ENCODE measurements around the gene FNDC10. TPM values are rescaled to one million over a fixed set of nuclear protein-coding genes. Genes with fewer than 3 reads are reported as not detected.

Gene FNDC10
- total and polyA plus RNA-seq, 10 of the 15 experiments (the other 5 are each of a cell fraction or from before 2014, with no cell fraction given) = 0.05 to 1.3 (median 0.25) TPM; not detected in 4

- in situ Hi-C loops (cut with MboI) = no loop called here
- peak; percentile 74 for TF ChIP-seq TAF1 (IDR thresholded peaks at IDR 0.05; ENCODE audit: borderline replicate concordance, low read depth, low read length)
- no peak for TF ChIP-seq BCL3 (IDR thresholded peaks at IDR 0.05; ENCODE audit: borderline replicate concordance, insufficient read depth, low read depth, low read length, poor library complexity, severe bottlenecking)
- peak; percentile 100 for TF ChIP-seq CREM (IDR thresholded peaks at IDR 0.05; ENCODE audit: low read depth)
- TF ChIP-seq ZNF207 (IDR thresholded peaks at IDR 0.05; ENCODE audit: borderline replicate concordance) = no peak; the same call in 1 of the 2 replicates
- TF ChIP-seq PAX5 (IDR thresholded peaks at IDR 0.05; ENCODE audit: borderline replicate concordance, low read depth, low read length) = no peak
- no peak for TF ChIP-seq SUZ12 (IDR thresholded peaks at IDR 0.05; ENCODE audit: unreplicated experiment)
- no peak for TF ChIP-seq WRNIP1 (IDR thresholded peaks at IDR 0.05; ENCODE audit: borderline replicate concordance, low read depth, low read length)
- no peak for TF ChIP-seq RFX5 (IDR thresholded peaks at IDR 0.05; ENCODE audit: low read depth, low read length)
- TF ChIP-seq USF2 (IDR thresholded peaks at IDR 0.05; ENCODE audit: borderline replicate concordance, low read depth, low read length) = no peak
- TF ChIP-seq NR2C2 (IDR thresholded peaks at IDR 0.05; ENCODE audit: borderline replicate concordance, control insufficient read depth, insufficient read length, low read depth) = no peak
- no peak for TF ChIP-seq MYC (IDR thresholded peaks at IDR 0.05; ENCODE audit: insufficient read depth, insufficient read length, insufficient replicate concordance, low read length, severe bottlenecking)
- no peak for TF ChIP-seq ZZZ3 (IDR thresholded peaks at IDR 0.05; ENCODE audit: control insufficient read depth, insufficient read length, low read depth)
- TF ChIP-seq TCF3 (IDR thresholded peaks at IDR 0.05; ENCODE audit: borderline replicate concordance, insufficient read depth, low read depth, low read length) = no peak
- no peak for TF ChIP-seq PBX3 (IDR thresholded peaks at IDR 0.05; ENCODE audit: insufficient replicate concordance, low read depth, low read length)
- no peak for TF ChIP-seq CTCF (IDR thresholded peaks at IDR 0.05 in 2 of 3, conservative IDR thresholded peaks at IDR 0.05 in 1 of 3; ENCODE audit: control insufficient read depth in 2 of 3, extremely low read depth in 1 of 3, insufficient read depth in 1 of 3, low read depth in 3 of 3, low read length in 3 of 3)
- TF ChIP-seq FOXM1 (IDR thresholded peaks at IDR 0.05; ENCODE audit: low read depth, low read length) = no peak
Measured at GRCh38 chr1:1574721-1575537, 25.0 kb downstream of the FNDC10 start, which contains the start of gene SSU72. Gene SSU72 (minus strand): TSS chr1:1574863. CDS start chr1:1574557, 306 bp downstream.

More at GRCh38 chr1:1574721-1575537, 25.0 kb downstream of the FNDC10 start, which contains the start of gene SSU72:
- H3K79me2 ChIP-seq (ENCODE audit: control insufficient read depth, insufficient read depth, low read length) = peaks cover 46% of the 10 kb centered on the region
- peak within 1 kb of the TSS; percentile 65 for H2AFZ ChIP-seq (ENCODE audit: control insufficient read depth, low read depth, low read length)
- ChIA-PET CTCF (no interaction called here), RAD21 (ENCODE audit: unreplicated experiment) (no interaction called here), SMC1A (ENCODE audit: uncharacterized antibody, unreplicated experiment) (no interaction called here), POLR2A (no interaction called here)
- DNase-seq (ENCODE audit: low read depth, low spot score) = peak; percentile 35
- under 1% methylated on average over 83 of the region's 87 CpGs for WGBS (ENCODE audit: insufficient coverage, insufficient replicate concordance, low lambda C conversion rate, missing lambda C conversion rate)
- H4K20me1 ChIP-seq (ENCODE audit: control insufficient read depth, insufficient read depth) = no peaks in the 10 kb centered on the region
- no peaks in the 10 kb centered on the region for H3K27me3 ChIP-seq (replicated peaks in 1 of 2; ENCODE audit: control insufficient read depth in 2 of 2, insufficient read depth in 2 of 2, low read length in 1 of 2)
- H3K9me3 ChIP-seq (replicated peaks; ENCODE audit: control insufficient read depth, insufficient read depth, low read length) = no peaks in the 10 kb centered on the region
- no peaks in the 10 kb centered on the region for H3K4me1 ChIP-seq (ENCODE audit: control insufficient read depth, insufficient read depth, low read length)
- peak within 1 kb of the TSS; percentile 94 for H3K9ac ChIP-seq (ENCODE audit: control insufficient read depth, insufficient read depth, low read length)
- ATAC-seq = peak; percentile 70
- FAIRE-seq = peak; percentile 62
- intact Hi-C loops (cut with micrococcal nuclease; ENCODE audit: unreplicated experiment) = loop anchor here (5.0 kb wide), 1 partner anchor 42 kb away; the partner anchor contains the start of gene MIB2
- 0 out of 4 replicates have a peak, but pooled peaks cover 0 to 2% of the 10 kb centered on the region in 2 experiments for H3K36me3 ChIP-seq (ENCODE audit: control insufficient read depth in 2 of 2, insufficient read depth in 2 of 2, low read length in 1 of 2)
- BruUV-seq (replicated peaks) = TSS peak; percentile 98
- peak within 1 kb of the TSS; percentile 98 for H3K4me3 ChIP-seq
- H3K27ac ChIP-seq (ENCODE audit: control insufficient read depth, insufficient read depth) = peak within 1 kb of the TSS; percentile 82
- peak within 1 kb of the TSS; percentile 92 for H3K4me2 ChIP-seq (ENCODE audit: control insufficient read depth, insufficient read depth)
